ENCODE data around the gene USP13.

- no peak for TF ChIP-seq POLR2A (IDR thresholded peaks at IDR 0.05)
- TF ChIP-seq CTCF (IDR thresholded peaks at IDR 0.05 in 4 of 5, conservative IDR thresholded peaks at IDR 0.05 in 1 of 5), result no peak
These were observed 63.4 kb downstream of the USP13 start for GRCh38 chr3:179716226-179716625.
